Hindlimb muscle (tissue), 1 donor: ENCODE measurements around the gene AQP12B. TPM values are rescaled to one million over a fixed set of nuclear protein-coding genes. Genes with fewer than 3 reads are reported as not detected.

ENCODE experiments used
- DNase-seq: peaks from one replicate; pipeline ENCODE4 v3.0.0-alpha.2; 2013
- polyA plus RNA-seq: library from polyadenylated mRNA; unstranded; fragments of 120-200 nt; gene quantifications from one replicate; pipeline ENCODE4 v1.2.1, GENCODE V29; 2013; ENCODE audit not compliant: insufficient read length

The AQP12B gene
- polyA plus RNA-seq, 1 donor, result 1.6 TPM

DNA sequence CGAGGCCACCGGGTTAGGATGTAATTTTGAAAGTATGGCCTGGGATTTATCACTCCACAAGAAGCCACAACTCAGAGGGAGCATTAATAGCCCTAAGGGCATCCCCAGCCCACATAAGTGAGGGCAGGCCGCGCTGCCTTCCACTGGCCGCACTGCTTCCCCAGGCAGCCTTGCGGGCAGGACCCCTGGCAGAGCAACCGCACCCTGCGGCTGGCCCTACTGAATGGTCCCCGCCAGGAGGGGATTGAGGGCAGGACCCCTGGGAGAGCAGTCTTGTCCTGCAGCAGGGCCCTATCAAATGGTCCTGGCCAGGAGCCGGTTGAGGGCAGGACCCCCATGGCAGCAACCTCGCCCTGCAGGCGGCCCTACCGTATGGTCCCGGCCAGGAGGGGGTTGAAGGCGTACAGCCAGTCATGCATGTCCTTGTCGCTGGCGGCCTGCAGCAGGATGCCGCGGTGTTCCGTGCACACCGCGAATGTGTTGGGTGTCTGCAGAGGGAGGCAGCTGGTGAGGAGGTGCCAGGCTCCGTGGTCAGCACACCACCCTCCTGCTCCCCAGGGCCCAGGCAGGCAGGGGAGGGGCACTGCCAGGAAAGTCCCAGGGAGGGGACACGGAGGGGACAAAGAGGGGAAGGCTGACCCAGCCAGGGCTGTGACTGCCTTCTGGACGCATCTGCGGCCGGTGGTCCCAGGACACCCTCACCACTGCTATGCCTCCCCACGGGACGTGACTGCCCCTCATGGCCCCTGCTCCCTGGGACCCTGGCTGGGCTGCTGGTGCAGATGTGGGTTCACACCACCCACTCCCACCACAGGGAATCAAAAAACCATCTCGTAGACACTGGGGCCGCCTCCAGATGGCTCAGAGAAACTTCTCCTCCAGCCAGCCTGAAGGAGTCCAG is 35.2 kb upstream of the AQP12B start:
- DNase-seq, result no peak

DNA sequence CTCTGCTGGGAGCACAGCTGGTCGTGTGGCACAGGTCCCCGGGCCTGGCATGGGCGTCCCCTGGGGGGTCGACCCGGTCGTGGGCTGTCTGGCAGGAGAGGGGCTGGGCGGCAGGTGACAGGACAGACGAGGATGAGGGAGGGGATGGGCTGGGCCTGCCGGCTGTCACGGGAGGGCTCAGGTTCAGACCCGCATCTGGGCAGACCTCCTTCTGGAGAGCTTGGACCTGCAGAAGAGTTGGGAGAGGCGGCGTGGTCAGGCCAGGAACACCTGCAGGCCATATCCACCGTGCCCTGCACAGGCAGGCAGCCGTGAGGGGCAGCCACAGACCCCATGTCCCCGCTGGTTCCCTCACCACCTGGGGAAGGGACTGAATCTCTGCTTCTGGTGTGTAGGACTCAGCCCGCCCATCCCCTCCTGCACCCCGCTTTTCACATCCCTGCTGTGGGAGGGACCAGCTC is 34.5 kb upstream of the AQP12B start:
- DNase-seq, result no peak

DNA sequence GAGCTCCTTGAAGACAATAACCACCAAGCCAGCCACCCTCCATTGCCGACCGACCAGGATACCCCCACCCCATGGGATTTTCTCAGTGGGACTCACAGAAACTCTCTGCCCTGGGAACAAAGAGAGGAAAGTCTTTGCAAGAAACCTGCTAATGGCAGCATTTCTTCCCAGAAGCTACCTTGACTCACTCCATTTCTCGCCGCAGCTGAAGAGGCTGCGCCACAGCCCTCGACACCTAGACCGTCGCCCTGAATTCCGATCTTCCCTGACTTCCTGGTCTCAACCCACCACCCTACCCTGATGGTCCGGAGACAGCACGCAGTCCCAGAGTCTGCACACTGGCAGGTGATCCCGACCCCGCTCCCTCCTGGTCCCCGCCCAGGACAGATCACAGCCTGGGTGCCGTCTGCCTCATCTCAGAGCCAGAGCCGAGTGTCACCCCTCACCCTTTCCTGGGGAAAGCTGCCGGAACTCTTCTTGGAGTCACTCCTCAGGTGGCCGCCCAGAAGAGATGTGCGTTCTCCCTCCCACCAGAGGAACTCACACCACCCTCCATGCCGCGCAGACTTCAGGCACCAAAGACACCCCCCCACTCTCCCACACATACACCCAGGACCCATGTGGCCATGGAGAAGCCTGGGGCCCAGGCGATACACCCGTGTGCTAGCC is 33.6 kb upstream of the AQP12B start:
- DNase-seq, result no peak

DNA sequence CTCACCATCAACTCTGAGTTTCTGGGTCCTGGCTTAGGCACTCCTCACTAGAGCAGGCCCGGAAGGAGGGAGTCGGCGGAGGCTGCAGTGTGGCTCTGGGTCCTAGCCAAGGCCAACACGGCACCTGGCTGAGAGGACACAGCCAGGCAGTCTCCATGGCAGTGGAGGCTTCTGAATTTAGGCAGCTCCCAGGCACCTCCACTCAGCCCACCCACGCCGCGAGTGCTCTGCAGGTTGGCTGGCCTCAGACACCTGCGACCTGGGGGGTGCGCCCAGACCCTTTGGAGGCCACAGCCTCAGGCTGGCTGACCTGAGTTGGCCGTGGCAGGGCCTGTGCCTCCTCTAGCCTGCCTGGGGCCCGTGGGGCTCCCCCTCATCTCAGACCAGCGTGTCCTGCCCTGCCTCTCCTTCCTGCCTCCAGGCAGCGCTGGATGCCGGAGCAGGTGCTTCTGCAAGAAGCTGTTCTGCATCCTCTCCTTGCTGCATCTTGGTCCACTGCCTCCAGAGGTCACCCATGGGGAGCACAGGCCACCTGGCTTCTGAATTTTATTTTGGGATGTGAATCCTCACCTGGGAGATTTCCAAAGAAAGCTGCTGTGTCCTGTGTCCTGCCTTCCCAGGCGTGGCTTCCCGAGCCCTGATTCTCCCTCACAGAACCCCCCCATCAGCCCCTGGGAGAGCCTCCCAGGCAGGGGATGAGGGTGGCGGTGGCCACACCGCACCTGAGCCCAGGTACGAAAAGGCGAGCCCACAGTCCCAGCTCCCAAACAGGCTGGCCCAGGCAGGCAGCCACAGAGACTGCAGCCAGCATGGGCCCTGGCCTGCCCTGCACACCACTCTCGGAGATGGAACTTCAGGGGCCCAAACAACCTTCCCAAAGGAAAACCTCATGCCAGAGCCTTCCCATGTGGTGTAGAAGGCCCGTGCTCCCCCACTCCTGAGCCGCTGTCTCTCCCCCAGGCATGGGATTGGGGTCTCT is 32.4 kb upstream of the AQP12B start:
- no peak for DNase-seq

DNA sequence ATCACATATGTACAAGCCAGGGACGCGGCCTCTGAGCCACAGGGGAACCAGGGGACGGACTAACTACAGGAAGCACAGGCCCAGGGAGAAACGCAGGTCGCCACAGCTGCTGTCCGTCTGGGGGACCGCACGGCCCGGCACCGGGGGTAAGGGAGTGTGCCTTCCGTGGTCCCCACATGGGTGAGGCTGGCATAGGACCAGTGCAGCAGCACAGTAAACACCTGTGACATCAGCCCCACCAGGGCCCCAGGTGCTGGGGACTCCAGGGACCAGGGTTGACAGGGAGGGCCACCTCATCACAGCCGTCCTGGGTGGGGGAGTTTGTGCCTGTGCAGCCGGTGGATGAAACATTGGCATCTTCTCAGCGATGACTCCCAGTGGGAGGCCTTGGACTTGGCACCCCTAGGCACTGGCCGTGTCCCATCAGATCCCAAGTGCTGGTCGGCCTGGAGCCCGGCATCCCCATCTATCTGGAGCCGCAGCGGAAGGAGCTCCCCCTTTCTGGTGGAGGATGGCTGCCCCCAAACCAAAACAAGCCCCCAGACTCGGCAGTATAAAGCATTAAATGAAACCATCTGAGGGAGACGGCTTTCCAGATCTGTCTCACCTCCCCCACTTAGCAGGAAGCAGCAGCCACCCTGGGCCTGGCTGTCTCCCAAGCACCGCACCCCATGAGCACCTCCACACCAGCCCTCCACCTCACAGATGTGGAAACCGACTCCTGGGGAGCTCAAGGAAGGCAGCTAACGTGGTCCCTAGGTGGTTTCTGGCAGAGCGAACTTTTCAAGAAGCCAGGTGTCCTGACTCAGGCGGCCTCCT is 31.5 kb upstream of the AQP12B start:
- DNase-seq, result no peak

DNA sequence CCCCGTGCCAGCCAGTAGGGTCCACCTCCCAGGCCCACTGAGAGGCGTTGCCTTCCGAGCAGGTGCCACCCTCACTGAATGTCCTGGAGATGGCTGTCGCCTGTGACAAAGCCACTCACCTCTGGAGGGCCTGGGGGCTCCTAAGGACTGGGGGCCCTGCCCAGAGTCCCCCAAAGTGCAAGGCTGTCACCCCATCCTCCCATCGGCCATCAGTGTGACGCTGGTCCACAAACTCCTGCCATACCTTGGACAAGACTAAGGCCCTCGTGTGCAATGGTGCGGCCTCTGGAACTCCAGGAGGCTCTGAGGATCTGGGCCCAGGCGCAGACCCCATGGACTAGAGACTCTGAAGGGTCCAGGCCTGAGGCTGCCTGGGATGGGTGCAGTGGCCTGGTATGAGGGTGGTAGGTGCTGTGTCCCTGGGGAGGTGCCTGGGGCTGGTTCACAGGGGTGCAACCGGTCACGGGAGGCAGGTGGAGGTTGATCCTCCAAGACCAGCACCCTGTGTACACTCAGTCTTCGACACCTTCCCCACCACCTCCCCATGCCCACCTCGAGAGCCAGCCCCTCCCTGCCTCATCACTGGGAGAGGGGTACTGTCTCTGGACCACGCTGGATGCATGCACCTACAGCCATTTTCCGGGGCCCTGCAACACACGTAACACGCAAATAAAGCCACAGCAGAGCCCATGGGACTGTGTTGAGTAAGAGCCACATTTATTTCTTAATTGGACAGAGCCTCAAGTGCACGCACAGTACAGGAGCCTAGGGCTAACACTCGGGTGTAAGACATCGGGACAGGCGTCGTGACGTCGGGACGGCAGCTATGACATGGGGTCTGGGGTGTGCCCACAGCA is 30.6 kb upstream of the AQP12B start:
- no peak for DNase-seq

DNA sequence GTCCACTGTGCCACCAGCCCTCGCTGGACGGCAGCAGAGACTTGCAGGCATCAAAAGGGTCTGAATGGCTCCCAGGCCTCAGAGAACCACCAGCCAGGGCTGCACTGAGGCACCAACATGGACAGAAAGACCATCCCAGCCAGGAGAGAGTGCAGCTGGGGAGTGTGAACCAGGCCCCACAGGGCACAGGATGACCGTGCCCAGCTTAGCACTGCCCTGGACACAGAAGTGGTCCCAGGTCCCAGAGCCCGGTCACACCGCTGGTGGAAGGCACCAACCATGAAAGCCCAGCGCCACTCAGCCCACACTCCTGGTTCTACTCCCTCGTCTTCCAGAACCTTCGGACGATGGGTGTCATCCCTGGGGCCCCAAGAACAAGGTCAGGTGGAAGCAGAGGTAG is 29.4 kb upstream of the AQP12B start:
- DNase-seq, result no peak

DNA sequence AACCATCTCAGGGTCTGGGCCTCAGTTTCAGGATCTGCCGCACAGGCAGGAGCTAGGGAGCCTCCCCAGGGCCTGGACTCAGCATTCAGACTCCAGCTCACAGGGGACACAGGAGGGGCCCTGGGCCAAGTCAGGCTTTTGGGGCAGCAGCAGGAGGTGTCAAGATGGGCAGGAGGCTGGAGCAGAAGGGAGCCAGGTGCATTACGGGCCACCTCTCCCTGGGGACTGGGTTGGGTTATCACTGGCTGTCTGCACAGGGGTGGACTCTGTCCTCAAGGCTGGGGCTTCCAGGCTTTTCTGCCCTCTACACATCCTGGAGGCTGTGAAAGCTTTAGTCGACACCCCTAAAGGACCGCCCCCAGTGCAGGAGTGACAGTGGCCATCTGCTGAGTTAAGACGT is 29.0 kb upstream of the AQP12B start:
- no peak for DNase-seq

DNA sequence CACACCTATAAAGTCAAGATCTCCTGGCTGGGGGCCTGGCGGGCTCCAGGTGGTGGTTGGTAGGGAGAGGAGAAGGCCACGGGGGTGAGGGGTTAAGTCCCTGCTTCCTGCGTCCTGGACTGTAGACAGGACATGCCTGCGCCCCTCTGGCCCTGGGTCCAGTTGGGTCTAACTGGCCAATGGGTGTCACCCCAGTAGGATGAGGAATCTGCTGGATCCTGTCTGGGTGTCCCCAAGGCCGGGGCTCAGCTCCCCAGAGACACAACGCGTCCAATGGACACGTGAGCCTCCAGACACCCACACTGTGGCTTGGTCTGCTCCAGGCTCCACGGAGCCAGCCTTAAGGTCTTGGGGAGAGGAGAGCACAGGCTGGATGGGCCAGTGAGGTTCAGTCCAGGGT is 28.6 kb upstream of the AQP12B start:
- DNase-seq, result no peak

DNA sequence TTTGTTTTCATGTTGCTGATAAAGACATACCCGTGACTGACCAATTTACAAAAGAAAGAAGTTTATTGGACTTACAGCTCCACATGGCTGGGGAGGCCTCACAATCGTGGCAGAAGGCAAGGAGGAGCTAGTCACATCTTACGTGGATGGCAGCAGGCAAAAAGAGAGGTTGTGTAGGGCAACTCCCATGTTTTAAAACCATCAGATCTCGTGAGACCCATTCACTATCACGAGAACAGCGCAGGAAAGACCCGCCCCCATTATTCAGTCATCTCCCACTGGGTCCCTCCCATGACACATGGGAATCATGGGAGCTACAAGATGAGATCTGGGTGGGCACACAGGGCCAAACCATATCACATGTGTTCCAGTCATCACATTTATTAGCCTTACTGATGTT is 25.8 kb upstream of the AQP12B start:
- no peak for DNase-seq

DNA sequence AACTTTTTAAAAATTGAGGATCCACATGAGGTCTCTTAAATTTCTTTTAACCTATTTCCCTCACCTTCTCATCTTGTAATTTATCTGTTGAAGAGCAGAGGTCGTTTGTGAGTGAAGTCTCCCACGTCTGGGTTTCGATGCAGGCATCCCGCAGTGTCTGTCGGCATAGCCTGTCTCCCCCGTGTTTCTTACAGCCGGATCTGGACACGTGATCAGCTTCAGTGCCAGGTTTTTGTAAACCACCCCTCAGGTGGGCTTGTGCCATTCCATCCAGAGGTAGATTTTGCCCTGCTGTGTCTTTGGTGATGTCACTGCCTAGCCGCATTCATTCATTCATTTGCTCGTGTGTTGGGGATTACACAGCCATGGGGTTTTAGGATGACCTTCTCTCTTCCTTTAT is 25.1 kb upstream of the AQP12B start:
- no peak for DNase-seq

DNA sequence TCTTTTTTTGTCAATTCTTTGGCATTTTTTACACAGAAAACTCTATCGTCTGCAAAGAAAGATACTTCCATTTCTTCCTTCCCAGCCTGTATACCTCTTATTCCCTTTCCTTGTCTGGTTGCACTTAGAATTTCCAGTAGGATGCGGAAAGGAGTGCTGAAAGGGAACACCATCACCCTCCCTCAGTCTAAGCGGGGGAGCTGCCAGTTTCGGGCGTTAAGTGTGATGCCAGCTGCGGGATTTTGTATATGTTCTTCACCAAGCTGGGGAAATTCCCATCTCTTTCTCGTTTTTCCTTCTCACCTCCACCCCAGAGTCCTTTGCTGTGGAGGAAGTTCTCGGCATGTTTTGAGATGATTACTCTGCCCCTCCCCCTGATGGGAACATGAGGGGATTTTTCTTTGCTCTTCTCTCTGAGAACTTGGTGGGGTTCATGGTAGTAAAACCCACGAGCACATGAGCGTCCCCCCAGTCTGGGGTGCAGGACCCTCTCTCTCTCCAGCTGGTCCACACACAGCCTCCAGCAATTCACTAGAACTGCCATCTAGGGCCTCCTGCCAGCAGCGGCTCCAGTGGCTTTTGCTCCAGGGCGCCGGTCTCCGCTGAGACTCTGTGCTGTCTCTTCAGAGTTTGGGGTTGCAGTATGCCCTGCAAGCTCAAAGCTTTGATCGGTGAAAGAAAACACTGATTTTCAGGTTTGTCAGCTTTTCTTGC is 24.5 kb upstream of the AQP12B start:
- DNase-seq, result no peak

DNA sequence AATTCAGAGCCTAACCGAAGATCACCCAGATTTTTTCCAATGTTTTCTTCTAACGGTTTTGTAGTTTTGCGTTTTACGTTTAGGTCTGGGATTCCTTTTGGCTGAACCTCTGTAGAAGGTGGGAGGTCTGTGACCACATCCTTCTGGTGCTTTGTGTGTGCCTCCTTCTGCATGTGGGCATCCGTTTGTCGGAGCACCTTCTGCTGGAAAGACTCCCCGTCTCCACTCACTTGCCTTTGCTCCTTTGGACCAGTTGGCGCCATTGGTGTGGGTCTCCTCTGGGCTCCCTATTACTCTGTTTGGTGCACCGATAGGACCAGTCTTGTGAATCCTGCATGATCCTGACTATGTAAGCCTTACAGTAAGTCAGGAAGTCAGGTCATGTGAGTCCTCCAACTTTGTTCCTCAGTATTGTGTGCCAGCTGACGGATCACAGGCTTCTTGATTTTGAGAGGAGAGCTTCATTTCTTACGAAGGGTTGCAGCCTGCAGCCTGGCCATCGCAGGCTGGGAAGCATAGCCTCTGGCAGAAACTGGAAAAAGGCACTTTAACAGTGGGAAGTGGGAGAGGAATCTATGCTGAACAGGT is 22.6 kb upstream of the AQP12B start:
- no peak for DNase-seq

DNA sequence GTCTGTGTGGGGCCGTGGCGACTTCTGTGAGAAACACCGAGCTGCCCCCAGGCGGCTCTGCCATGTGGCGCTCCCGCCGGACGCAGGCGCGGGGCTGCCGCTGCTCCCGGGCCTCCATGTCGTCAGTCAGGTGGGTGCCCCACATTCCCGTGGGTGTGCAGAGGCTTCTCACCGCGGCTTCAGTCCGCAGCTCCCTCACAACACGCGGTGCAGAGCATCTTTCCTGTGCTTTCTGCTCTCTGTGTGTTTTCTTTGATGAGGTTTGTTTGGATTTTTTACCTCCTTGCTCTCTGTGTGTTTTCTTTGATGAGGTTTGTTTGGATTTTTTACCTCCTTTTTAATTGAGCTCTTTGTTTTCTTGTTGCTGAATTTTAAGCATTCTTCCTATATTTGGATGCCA is 22.0 kb upstream of the AQP12B start:
- no peak for DNase-seq

DNA sequence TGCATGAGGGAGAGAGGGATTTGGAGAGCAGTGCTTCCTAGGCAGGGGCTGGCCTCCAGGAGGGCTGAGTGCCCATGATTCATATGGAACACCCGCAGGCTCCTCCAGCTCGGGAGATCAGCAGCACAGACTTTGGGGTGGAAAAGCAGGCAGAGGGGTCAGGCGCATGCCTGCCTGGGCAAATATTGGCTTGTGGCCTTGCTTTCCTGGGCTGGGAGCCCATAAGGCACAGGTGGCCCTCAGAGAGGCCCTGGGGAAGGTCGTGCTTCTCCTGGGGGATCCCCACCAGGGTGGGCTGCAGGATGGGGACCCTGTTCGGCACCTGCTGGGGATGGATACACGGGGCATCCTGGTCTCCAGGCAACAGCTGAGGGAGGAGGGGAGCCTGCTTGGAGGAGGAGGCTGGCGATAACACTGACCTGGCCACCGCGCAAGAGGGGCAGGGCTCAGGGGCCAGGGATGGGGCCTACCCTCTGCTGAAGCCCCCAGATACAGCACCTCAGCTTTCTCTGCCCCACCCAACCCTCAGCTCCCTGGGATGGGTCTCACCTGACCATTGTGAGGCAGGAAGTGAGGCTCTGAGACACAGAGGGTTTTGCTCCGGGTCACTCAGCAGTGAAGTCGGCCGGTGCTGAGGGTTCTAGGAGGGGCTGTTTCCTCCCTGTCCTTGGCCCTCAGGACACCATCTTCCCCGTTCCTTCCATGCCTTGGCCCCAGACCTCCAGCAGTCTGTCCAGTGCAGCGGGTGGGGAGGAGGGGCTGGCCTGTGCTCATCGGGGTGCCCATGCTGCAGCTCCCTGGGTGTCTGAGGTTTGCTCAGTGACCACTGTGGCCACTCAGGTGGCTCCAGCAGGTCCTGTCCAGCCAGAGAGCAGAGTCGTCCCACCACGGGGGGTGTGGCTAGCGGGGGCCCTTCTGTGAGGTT is 21.0 kb upstream of the AQP12B start:
- DNase-seq, result no peak

DNA sequence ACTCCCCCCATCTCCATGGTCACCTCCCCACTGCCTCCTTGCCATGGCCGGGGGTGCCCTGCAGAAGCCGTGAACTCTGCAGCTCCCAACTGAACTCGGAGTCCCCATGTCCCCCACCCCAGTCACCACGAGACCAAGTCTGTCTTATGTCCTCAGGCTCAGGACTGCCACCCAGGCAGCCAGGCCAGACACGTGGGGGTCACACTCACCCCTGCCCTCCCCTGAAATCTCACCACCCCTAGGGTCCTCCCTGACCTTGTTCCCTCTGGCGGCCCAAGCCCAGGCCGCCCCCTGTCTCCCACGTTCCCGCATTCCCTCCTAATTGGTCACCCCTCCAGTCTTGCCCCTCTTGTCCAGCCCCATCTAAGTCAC is 19.9 kb upstream of the AQP12B start:
- no peak for DNase-seq

DNA sequence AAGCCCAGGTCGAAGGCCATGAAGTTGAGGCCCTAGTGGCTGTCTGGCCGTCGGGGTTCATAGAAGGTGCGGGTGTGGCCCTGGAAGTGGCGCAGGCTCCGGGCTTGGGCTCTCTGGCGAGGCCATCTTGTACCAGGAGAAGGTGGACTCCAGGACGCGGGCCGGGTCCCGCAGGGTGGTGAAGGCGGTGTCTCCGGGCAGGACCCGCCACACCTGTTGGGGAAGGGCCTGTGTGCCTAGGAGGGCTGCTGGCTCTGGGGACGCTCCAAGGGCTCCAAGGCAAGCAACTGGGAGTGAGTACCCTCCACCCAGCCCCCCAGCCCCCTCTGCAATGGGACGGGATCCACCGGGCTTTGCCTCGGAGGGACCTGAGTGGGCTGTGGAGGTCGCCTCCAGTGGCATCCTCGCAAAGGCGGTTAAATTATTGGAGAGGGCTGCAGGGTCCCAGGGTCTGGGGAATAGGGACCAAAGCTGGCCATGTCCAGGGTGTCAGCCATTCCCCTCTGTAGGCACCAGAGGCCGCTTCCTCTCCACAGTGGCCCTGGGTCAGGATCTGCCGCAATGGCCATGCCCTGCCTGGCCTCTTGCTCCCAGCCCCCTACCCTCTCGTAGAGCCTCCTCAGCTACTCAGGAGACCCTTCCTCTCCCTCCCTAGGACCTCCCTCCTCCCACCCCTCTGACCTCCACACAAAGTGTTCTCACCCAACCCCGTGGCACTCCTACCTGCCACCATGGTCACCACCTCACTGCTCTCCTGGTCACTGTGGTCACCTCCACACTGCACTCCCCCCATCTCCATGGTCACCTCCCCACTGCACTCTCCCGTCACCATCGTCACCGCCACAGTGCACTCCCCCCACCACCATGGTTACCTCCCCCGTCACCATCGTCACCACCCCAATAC is 19.3 kb upstream of the AQP12B start:
- no peak for DNase-seq
